ENCODE results near the gene KDM4B.
A peak's percentile ranks its signal among the peaks of the same experiment; 100 is the strongest.

KDM4B gene

DNA sequence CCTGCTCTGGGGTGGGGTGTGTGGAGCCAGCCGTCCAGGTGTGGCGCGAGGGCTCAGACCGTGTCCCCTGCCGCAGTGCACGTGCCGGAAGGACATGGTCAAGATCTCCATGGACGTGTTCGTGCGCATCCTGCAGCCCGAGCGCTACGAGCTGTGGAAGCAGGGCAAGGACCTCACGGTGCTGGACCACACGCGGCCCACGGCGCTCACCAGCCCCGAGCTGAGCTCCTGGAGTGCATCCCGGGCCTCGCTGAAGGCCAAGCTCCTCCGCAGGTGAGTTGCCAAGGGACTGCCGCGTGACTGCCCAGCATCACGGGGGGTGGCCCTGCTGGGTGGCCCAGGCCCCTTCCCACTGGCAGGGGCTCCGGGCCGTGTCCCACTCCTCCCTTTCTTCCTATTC, 141.6 kb downstream of the KDM4B start:
- Histone ChIP-seq H3K9me3 (replicated peaks in 1 of 11) (peaks cover 3 to 11% (median 6%) of the 10 kb centered on the region in 11 experiments; a peak in 20 of 22 replicates), H4K20me1 (peaks cover 24 to 98% (median 68%) of the 10 kb centered on the region in 11 experiments; a peak in 20 of 22 replicates), H3K36me3 (peaks cover 24 to 100% (median 91%) of the 10 kb centered on the region in 11 experiments; a peak in 21 of 22 replicates), H3K27me3 (no peaks in the 10 kb centered on the region), H3K9ac (no peak overlapping the region), H3K4me2 (no peak overlapping the region), H3K4me1 (peaks cover 0 to 13% (median 8%) of the 10 kb centered on the region in 10 experiments; a peak in 7 of 20 replicates), H3K4me3 (no peak overlapping the region), H3K27ac (no peak overlapping the region)
- TF ChIP-seq Cebpa-rat (IDR thresholded peaks at IDR 0.05) = no peak

DNA sequence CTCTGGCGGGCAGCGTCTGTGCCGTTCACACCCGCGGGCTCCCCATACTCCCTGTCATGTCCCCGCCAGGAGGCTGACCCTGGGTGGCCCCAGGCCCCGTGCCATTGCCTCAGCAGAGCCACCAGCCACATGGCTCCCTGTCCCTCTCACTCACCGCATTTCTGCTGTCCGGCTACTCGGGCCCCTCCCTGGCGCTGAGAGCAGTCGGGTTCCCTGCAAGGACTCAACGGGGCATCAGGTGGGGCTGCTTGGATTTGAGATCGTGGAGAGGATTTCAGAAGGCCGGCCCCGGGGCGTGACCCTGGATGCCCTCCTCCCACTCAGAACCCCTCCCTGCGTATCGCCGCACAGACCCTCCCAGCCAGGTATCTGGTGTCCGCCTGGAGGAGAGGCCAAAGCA, 142.1 kb downstream of the KDM4B start:
- Histone ChIP-seq H3K9ac (no peak overlapping the region; a peak in 1 of 22 replicates), H3K36me3 (peaks cover 24 to 100% (median 91%) of the 10 kb centered on the region in 11 experiments; a peak in 21 of 22 replicates), H4K20me1 (peaks cover 22 to 95% (median 63%) of the 10 kb centered on the region in 11 experiments; a peak in 20 of 22 replicates), H3K4me1 (peaks cover 0 to 13% (median 8%) of the 10 kb centered on the region in 10 experiments; a peak in 7 of 20 replicates), H3K27ac (no peak overlapping the region), H3K27me3 (no peaks in the 10 kb centered on the region), H3K4me3 (no peak overlapping the region), H3K4me2 (no peak overlapping the region), H3K9me3 (replicated peaks in 1 of 11) (peaks cover 8 to 16% (median 11%) of the 10 kb centered on the region in 11 experiments; a peak in 20 of 22 replicates)
- TF ChIP-seq Cebpa-rat (IDR thresholded peaks at IDR 0.05) = no peak

DNA sequence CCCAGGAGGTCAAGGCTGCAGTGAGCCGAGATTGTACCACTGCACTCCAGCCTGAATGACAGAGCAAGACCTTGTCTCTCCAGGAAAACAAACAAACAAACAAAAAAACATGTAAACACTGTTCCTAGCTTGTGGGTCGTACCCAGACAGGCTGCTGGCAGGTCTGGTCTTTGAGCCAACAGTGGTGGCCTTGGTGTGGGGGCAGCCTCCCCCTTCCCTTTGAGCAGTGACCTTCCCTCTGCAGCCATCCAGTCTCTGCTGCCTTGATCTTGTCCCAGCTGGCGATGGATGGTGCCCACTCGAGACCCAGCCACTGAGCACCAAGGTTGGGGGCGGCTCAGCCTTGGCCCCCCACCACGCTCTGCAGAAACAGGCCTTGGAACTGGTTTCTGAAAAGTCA, 143.3 kb downstream of the KDM4B start:
- Histone ChIP-seq H3K36me3 (peaks cover 28 to 96% (median 85%) of the 10 kb centered on the region in 11 experiments; a peak in 21 of 22 replicates), H4K20me1 (peaks cover 30 to 91% (median 54%) of the 10 kb centered on the region in 11 experiments; a peak in 20 of 22 replicates), H3K9me3 (replicated peaks in 1 of 11) (peaks cover 11 to 23% (median 17%) of the 10 kb centered on the region in 11 experiments; a peak in 20 of 22 replicates), H3K9ac (no peak overlapping the region), H3K27ac (no peak overlapping the region), H3K4me2 (no peak overlapping the region), H3K4me3 (no peak overlapping the region), H3K4me1 (peaks cover 0 to 21% (median 14%) of the 10 kb centered on the region in 10 experiments; a peak in 14 of 20 replicates), H3K27me3 (no peaks in the 10 kb centered on the region)
- TF ChIP-seq Cebpa-rat (IDR thresholded peaks at IDR 0.05) = no peak

DNA sequence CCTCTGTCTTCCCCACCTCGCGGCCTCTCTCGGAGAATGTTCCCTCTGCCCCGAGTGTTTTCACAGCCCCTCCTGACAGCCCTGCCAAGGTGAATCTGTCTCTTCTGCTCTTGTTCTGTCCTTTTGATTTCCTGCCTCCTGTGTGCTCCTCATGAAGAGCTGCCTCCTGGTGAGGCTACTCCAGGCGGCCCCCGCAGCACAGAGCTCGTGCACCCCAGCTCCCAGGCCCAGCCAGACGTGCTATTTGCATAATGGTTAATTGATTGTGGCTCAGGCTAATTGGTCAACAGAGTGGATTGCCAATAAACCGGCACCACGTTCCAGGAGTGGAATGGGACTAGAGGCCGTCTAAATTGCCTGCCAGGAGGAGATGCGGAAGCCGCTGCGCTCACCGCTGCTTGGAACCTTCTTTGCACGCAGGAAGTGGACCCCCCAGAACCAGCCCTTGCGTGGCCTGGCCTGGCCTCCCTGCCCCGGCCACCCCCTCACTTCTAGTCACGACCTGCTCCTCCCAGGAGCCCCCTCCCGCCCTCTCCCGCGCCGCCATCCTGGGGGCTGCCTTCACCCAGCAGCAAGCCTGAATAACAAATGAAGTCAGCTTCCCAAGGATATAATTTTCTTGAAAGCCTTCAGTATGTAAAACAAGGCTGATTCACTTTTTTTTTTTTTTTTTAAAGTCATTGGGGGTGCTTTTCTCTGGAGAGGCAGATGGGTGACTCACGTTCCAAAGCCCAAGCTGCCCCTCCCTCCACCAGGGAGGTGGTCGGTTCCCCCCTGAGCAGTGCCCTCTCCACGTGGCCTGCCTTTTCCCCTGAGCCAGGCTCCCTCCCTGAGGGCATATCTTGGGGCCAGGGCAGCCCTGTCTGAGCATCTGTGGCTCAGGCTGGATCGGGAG, 144.0 kb downstream of the KDM4B start:
- Histone ChIP-seq H3K9ac (0 out of 22 replicates have a peak overlapping the region, but pooled peaks of 1 of the 11 experiments have one; percentile 14), H4K20me1 (peaks cover 27 to 88% (median 47%) of the 10 kb centered on the region in 11 experiments; a peak in 20 of 22 replicates)

DNA sequence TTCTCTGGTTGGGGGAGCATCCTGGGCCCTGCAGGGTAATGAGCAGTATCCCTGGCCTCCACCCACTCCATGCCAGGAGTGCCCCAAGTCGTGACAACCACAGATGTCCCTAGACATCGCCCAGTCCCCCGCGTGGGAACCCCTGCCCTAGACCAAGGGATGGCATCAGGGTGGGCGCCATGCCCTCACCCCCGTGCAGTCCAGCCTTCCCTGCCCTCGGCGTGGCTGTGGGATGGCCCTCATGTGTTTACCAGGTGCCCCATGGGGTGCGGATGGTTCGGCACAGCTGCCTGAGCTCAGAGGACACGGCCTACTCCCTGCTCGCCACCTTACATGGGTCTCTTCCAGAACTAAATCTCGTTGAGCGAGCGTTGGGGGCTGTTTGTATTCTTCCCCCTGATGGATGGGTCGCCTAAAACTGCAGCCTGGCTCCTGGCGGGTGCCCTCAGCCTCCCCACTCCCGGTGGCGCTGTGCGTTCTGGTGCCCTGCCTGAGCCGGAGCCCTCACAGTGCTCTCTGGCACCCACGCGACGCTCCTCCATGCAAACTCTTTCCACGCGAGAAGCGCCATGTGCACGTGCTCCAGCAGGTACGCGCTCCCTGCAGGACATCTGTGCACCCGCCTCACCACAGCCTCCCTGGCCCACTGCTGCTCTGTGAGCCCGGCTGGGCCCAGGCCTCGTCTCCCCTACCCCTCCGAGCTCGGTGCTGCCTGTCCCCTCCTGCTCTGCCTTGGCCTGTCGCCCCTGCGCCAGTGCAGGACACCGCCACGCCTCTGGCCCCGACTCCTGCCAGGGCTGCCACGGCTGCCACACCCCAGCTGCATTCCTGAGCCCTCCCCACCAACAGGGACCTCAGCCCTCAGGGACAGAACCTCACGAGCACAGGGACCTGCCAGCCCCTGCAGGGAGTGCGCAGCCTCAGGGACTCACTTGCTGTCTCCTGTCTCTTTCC, 145.0 kb downstream of the KDM4B start:
- H3K36me3 ChIP-seq = peaks cover 28 to 85% (median 68%) of the 10 kb centered on the region in 11 experiments; a peak in 21 of 22 replicates
- H3K9ac ChIP-seq = 0 out of 22 replicates have a peak overlapping the region, but pooled peaks of 1 of the 11 experiments have one; percentile 14
- H3K9me3 ChIP-seq (replicated peaks in 1 of 11) = peaks cover 11 to 23% (median 17%) of the 10 kb centered on the region in 11 experiments; a peak in 20 of 22 replicates
- H3K27ac ChIP-seq = no peak overlapping the region; a peak in 2 of 22 replicates
- H3K4me3 ChIP-seq = no peak overlapping the region
- 0 out of 22 replicates have a peak overlapping the region, but pooled peaks of 1 of the 11 experiments have one; percentile 2 for H3K4me2 ChIP-seq
- no peaks in the 10 kb centered on the region for H3K27me3 ChIP-seq
- no peak for TF ChIP-seq Cebpa-rat (IDR thresholded peaks at IDR 0.05)
- peaks cover 13 to 38% (median 31%) of the 10 kb centered on the region in 10 experiments for H3K4me1 ChIP-seq
- peaks cover 32 to 88% (median 54%) of the 10 kb centered on the region in 11 experiments; a peak in 19 of 22 replicates for H4K20me1 ChIP-seq

More for the DNA sequence above, 144.0 kb downstream of the KDM4B start:
- no peak overlapping the region; a peak in 2 of 22 replicates for H3K27ac ChIP-seq
- peaks cover 3 to 28% (median 21%) of the 10 kb centered on the region in 10 experiments; a peak in 19 of 20 replicates for H3K4me1 ChIP-seq
- 0 out of 22 replicates have a peak overlapping the region, but pooled peaks of 1 of the 11 experiments have one; percentile 2 for H3K4me2 ChIP-seq
- H3K4me3 ChIP-seq = no peak overlapping the region
- H3K27me3 ChIP-seq = no peaks in the 10 kb centered on the region
- H3K9me3 ChIP-seq (replicated peaks in 1 of 11) = peaks cover 11 to 23% (median 17%) of the 10 kb centered on the region in 11 experiments; a peak in 20 of 22 replicates
- no peak for TF ChIP-seq Cebpa-rat (IDR thresholded peaks at IDR 0.05)
- peaks cover 28 to 88% (median 78%) of the 10 kb centered on the region in 11 experiments; a peak in 21 of 22 replicates for H3K36me3 ChIP-seq

DNA sequence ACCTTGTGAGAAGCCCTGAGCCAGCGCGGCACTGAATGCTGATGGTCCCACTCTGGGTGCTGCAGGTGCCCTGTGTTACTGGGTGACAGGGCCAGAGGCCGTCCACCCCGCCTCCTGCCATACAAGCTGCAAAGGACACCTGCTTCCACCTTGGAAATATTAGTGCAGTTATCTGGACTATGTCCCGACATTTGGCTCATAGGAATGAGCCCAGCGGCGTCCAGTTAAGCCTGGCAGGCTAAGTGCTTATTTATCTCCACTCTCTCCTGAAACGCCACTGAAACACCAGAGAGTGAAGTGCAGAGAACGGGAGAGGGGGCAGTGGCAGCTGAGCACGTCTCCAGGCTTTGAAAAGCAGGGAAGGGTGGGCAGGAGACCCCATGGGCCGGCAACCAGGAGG, 145.8 kb downstream of the KDM4B start:
- H3K36me3 ChIP-seq = peaks cover 28 to 85% (median 68%) of the 10 kb centered on the region in 11 experiments; a peak in 21 of 22 replicates
- no peak overlapping the region for H3K27ac ChIP-seq
- no peak overlapping the region for H3K4me3 ChIP-seq
- TF ChIP-seq Cebpa-rat (IDR thresholded peaks at IDR 0.05) = no peak
- H3K9ac ChIP-seq = no peak overlapping the region
- no peak overlapping the region for H3K4me2 ChIP-seq
- peaks cover 21 to 46% (median 39%) of the 10 kb centered on the region in 10 experiments for H3K4me1 ChIP-seq
- peaks cover 11 to 23% (median 17%) of the 10 kb centered on the region in 11 experiments; a peak in 20 of 22 replicates for H3K9me3 ChIP-seq (replicated peaks in 1 of 11)
- H3K27me3 ChIP-seq = no peaks in the 10 kb centered on the region
- peaks cover 34 to 88% (median 52%) of the 10 kb centered on the region in 11 experiments; a peak in 19 of 22 replicates for H4K20me1 ChIP-seq

DNA sequence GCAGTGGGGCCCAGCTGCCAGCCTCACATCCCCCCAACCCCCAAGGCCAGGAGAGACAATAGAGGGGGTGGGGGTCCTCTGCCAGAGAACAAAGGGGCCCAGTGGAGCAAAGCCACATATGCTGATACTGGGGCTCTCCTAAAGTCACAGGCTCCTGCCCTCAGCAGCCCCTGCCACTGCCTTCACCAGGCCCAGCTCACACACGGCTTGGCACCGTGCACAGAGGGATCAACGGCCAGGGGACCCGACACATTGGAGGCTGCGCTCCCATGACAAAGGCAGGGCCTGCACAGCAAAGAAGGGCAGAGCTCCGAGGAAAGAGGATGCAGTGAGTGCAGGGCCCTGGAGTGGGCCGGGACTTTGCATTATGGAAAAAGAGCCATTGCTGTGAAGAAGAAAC, 146.4 kb downstream of the KDM4B start:
- H3K4me1 ChIP-seq = peaks cover 27 to 52% (median 45%) of the 10 kb centered on the region in 10 experiments
- H3K4me3 ChIP-seq = no peak overlapping the region
- no peak overlapping the region for H3K4me2 ChIP-seq
- H3K9ac ChIP-seq = no peak overlapping the region
- H3K36me3 ChIP-seq = peaks cover 28 to 83% (median 65%) of the 10 kb centered on the region in 11 experiments; a peak in 21 of 22 replicates
- TF ChIP-seq Cebpa-rat (IDR thresholded peaks at IDR 0.05) = no peak
- no peak overlapping the region for H3K27ac ChIP-seq
- peaks cover 41 to 89% (median 54%) of the 10 kb centered on the region in 11 experiments; a peak in 20 of 22 replicates for H4K20me1 ChIP-seq
- H3K9me3 ChIP-seq (replicated peaks in 1 of 11) = peaks cover 11 to 23% (median 17%) of the 10 kb centered on the region in 11 experiments; a peak in 20 of 22 replicates
- no peaks in the 10 kb centered on the region for H3K27me3 ChIP-seq
